ENCODE data around the gene ASB13. TPM values are rescaled to one million over a fixed set of nuclear protein-coding genes. Genes with fewer than 3 reads are reported as not detected.
A peak's percentile ranks its signal among the peaks of the same experiment; 100 is the strongest.

Gene ASB13
- total and polyA plus RNA-seq, 2 of the 13 experiments (the other 11 are each of a cell fraction or from before 2014, with no cell fraction given), result 9.3 to 15.4 TPM

- TF ChIP-seq ZSCAN22 (CRISPR knock-in tag; IDR thresholded peaks at IDR 0.05) (no peak), ZNF550 (CRISPR knock-in tag; IDR thresholded peaks at IDR 0.05; ENCODE audit: borderline replicate concordance) (no peak), MYC (CRISPR knock-in tag; IDR thresholded peaks at IDR 0.05; ENCODE audit: borderline replicate concordance) (peak; percentile 48; the same call in 1 of the 2 replicates), WIZ (CRISPR knock-in tag; IDR thresholded peaks at IDR 0.05) (0 out of 2 replicates have a peak, but pooled peaks have one; percentile 60), JARID2 (CRISPR knock-in tag; IDR thresholded peaks at IDR 0.05; ENCODE audit: insufficient replicate concordance) (peak; percentile 77), ZNF619 (CRISPR knock-in tag; IDR thresholded peaks at IDR 0.05) (peak; percentile 90; the same call in 1 of the 2 replicates), MYNN (CRISPR knock-in tag; IDR thresholded peaks at IDR 0.05; ENCODE audit: low read depth) (no peak), YY1 (IDR thresholded peaks at IDR 0.05; ENCODE audit: insufficient read depth, insufficient replicate concordance, low read depth, low read length) (peak; percentile 69), HNRNPK (IDR thresholded peaks at IDR 0.05; ENCODE audit: low read depth, low read length, poor library complexity, severe bottlenecking) (no peak), GATAD2A (CRISPR knock-in tag; IDR thresholded peaks at IDR 0.05) (peak; percentile 52), GTF2F1 (IDR thresholded peaks at IDR 0.05; ENCODE audit: low read length) (no peak), BORCS8-MEF2B (CRISPR knock-in tag; IDR thresholded peaks at IDR 0.05) (peak; percentile 79), KDM5B (CRISPR knock-in tag; IDR thresholded peaks at IDR 0.05; ENCODE audit: borderline replicate concordance) (peak; percentile 59; the same call in 1 of the 2 replicates), FOXA3 (CRISPR knock-in tag; IDR thresholded peaks at IDR 0.05) (peak; percentile 40; the same call in 1 of the 2 replicates), GABPB1 (CRISPR knock-in tag; IDR thresholded peaks at IDR 0.05) (peak; percentile 60; the same call in 1 of the 2 replicates), ELF1 (CRISPR knock-in tag; IDR thresholded peaks at IDR 0.05) (0 out of 2 replicates have a peak, but pooled peaks have one; percentile 22), ARNT2 (CRISPR knock-in tag; IDR thresholded peaks at IDR 0.05; ENCODE audit: low read depth) (peak; percentile 78; the same call in 1 of the 2 replicates), MIER3 (CRISPR knock-in tag; IDR thresholded peaks at IDR 0.05; ENCODE audit: borderline replicate concordance) (peak; percentile 47; the same call in 1 of the 2 replicates), MTA1 (CRISPR knock-in tag; IDR thresholded peaks at IDR 0.05; ENCODE audit: borderline replicate concordance) (peak; percentile 32; the same call in 1 of the 2 replicates), ZNF768 (CRISPR knock-in tag; IDR thresholded peaks at IDR 0.05) (peak; percentile 62; the same call in 1 of the 2 replicates), IKZF5 (CRISPR knock-in tag; IDR thresholded peaks at IDR 0.05) (peak; percentile 58; the same call in 1 of the 2 replicates), ZNF142 (CRISPR knock-in tag; IDR thresholded peaks at IDR 0.05) (no peak), KMT2B (CRISPR knock-in tag; IDR thresholded peaks at IDR 0.05) (peak; percentile 32; the same call in 1 of the 2 replicates), FOXO1 (CRISPR knock-in tag; IDR thresholded peaks at IDR 0.05) (peak; percentile 68; the same call in 1 of the 2 replicates), ZNF772 (CRISPR knock-in tag; IDR thresholded peaks at IDR 0.05) (peak; percentile 68; the same call in 1 of the 2 replicates)
These were observed 43.2 kb downstream of the ASB13 start (continued) for GRCh38 chr10:5623081-5623748.
